ENCODE measurements around the gene GOLGA6L10.
"Not testable (repeated sequence)": the region's sequence is repeated elsewhere in the genome, so short reads cannot be mapped to it uniquely, and the experiment has no call there.

DNA sequence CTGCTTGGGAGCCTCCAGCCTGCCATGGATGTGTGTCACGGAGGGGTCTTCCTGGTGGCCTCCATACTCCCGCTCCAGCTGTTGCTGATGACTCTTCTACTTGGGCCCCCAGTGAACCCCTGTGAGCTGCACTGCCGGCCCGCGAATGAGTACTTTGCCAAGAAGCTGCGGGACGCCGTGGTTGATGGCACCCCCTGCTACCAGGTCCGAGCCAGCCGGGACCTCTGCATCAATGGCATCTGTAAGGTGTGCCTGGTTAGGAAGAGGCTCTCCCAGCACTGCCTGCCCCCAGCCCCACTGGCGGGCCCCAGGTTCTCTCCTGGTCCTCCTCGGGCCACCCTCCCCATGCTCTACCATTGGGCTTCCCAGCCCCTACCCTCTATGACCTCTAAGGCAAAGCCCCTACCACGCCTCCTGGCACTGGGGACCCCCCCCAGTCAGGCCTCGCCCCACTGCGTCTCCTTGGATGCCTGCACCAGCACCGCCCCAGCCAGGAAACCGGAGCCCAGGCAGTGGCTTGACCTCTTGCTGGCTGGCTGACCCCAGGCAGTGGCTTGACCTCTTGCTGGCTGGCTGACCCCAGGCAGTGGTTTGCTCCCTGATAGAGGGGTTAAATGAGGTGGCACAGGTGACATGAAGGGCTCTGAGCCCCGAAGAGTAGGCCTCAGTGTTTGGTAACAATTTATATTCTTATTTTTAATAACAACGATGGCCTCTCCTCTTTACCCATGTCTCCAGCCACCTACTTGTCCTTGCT lies 29.6 kb downstream of the GOLGA6L10 start:
- TF ChIP-seq, protein P1, sequence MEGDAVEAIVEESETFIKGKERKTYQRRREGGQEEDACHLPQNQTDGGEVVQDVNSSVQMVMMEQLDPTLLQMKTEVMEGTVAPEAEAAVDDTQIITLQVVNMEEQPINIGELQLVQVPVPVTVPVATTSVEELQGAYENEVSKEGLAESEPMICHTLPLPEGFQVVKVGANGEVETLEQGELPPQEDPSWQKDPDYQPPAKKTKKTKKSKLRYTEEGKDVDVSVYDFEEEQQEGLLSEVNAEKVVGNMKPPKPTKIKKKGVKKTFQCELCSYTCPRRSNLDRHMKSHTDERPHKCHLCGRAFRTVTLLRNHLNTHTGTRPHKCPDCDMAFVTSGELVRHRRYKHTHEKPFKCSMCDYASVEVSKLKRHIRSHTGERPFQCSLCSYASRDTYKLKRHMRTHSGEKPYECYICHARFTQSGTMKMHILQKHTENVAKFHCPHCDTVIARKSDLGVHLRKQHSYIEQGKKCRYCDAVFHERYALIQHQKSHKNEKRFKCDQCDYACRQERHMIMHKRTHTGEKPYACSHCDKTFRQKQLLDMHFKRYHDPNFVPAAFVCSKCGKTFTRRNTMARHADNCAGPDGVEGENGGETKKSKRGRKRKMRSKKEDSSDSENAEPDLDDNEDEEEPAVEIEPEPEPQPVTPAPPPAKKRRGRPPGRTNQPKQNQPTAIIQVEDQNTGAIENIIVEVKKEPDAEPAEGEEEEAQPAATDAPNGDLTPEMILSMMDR (conservative IDR thresholded peaks at IDR 0.05 in 1 of 2, IDR thresholded peaks at IDR 0.05 in 1 of 2; ENCODE audit: low read depth in 1 of 2, low read length in 2 of 2), result not testable (repeated sequence)
- not testable (repeated sequence) for TF ChIP-seq EZH2 (IDR thresholded peaks at IDR 0.05; ENCODE audit: low read length, missing control alignments)
